CD14-positive monocyte (primary cell): Measurements from ENCODE around the gene RNF121. TPM values are rescaled to one million over a fixed set of nuclear protein-coding genes. Genes with fewer than 3 reads are reported as not detected.
A peak's percentile ranks its signal among the peaks of the same experiment; 100 is the strongest.

Experiments
- DNase-seq, 3 donors: peaks; one replicate each; pipeline ENCODE4 v3.0.0-alpha.2; 2011 to 2022
- H2AFZ ChIP-seq: 2 replicates; pipeline ENCODE4 v1.6.0; 2012; ENCODE audit warnings: mild to moderate bottlenecking, low read depth, low read length, inconsistent platforms; ENCODE audit not compliant: insufficient read depth, poor library complexity, severe bottlenecking
- H3K27ac ChIP-seq, 2 donors: 1 replicate in 1 of 2; 2 replicates in 1 of 2; pipeline ENCODE4 v1.5.1; 2012 to 2013; ENCODE audit warnings: low read length in 2 of 2, control low read depth in 1 of 2, inconsistent platforms in 1 of 2, low read depth in 1 of 2, mild to moderate bottlenecking in 1 of 2
- H3K27me3 ChIP-seq, 2 donors: one replicate each; pipeline versions ENCODE4 v1.6.0 to v1.6.1; 2011 to 2013; ENCODE audit warnings: low read length in 2 of 2; ENCODE audit not compliant: control insufficient read depth in 2 of 2, insufficient read depth in 2 of 2
- H3K36me3 ChIP-seq, 2 donors: replicated peaks in 1 of 2; 1 replicate in 1 of 2; 2 replicates in 1 of 2; pipeline versions ENCODE4 v1.5.1 to v1.6.1; 2012 to 2013; ENCODE audit warnings: low read length in 2 of 2, control low read depth in 1 of 2, inconsistent platforms in 1 of 2, mild to moderate bottlenecking in 1 of 2; ENCODE audit not compliant: insufficient read depth in 2 of 2, control insufficient read depth in 1 of 2
- H3K4me1 ChIP-seq, 2 donors: 1 replicate in 1 of 2; 2 replicates in 1 of 2; pipeline versions ENCODE4 v1.5.1 to v1.6.1; 2012 to 2013; ENCODE audit warnings: low read length in 2 of 2, control low read depth in 1 of 2, inconsistent platforms in 1 of 2, mild to moderate bottlenecking in 1 of 2, moderate library complexity in 1 of 2; ENCODE audit not compliant: insufficient read depth in 2 of 2, control insufficient read depth in 1 of 2
- H3K4me2 ChIP-seq: replicated peaks from 2 replicates; pipeline ENCODE3; 2012; ENCODE audit warnings: low read length, moderate library complexity, mild to moderate bottlenecking; ENCODE audit not compliant: poor library complexity, severe bottlenecking; ENCODE audit errors: extremely low read depth
- H3K4me3 ChIP-seq, 3 experiments: fragments of 200-600 bp in 1 of 3; sonication (generic) in 1 of 3; replicated peaks in 1 of 3; 1 replicate in 2 of 3; 2 replicates in 1 of 3; pipeline ENCODE4 v1.5.1; 2011 to 2013; ENCODE audit warnings: low read length in 3 of 3, mild to moderate bottlenecking in 3 of 3, control low read depth in 2 of 3, low read depth in 2 of 3, inconsistent platforms in 1 of 3, moderate library complexity in 1 of 3
- H3K79me2 ChIP-seq: 2 replicates; pipeline ENCODE4 v1.6.0; 2012; ENCODE audit warnings: mild to moderate bottlenecking, control low read depth, inconsistent platforms, low read length, moderate library complexity; ENCODE audit not compliant: insufficient read depth
- H3K9ac ChIP-seq: 2 replicates; pipeline ENCODE4 v1.6.0; 2017; ENCODE audit warnings: low read length, mild to moderate bottlenecking; ENCODE audit not compliant: insufficient read depth, poor library complexity, severe bottlenecking
- H3K9me3 ChIP-seq, 2 donors: replicated peaks in 1 of 2; 1 replicate in 1 of 2; 2 replicates in 1 of 2; pipeline versions ENCODE4 v1.5.1 to v1.6.1; 2012 to 2013; ENCODE audit warnings: low read length in 2 of 2, control low read depth in 1 of 2; ENCODE audit not compliant: control insufficient read depth in 1 of 2, insufficient read depth in 1 of 2
- H4K20me1 ChIP-seq: 2 replicates; pipeline ENCODE4 v1.6.0; 2012; ENCODE audit warnings: mild to moderate bottlenecking, low read length, control low read depth, moderate library complexity; ENCODE audit not compliant: insufficient read depth
- H3K27ac Mint-ChIP-seq, 7 donors: one replicate each; pipeline ENCODE4 v1.8.0; 2020; ENCODE audit warnings: mild to moderate bottlenecking in 7 of 7, mixed read lengths in 7 of 7, moderate library complexity in 6 of 7, inconsistent platforms in 2 of 7
- H3K27me3 Mint-ChIP-seq, 3 donors: one replicate each; pipeline ENCODE4 v1.8.0; 2021 to 2022; ENCODE audit warnings: low read depth in 3 of 3, mild to moderate bottlenecking in 3 of 3, mixed read lengths in 3 of 3, moderate library complexity in 3 of 3, inconsistent platforms in 1 of 3
- H3K36me3 Mint-ChIP-seq, 2 donors: one replicate each; pipeline ENCODE4 v1.8.0; 2020; ENCODE audit warnings: mixed read lengths in 2 of 2, inconsistent platforms in 1 of 2, mild to moderate bottlenecking in 1 of 2
- H3K4me1 Mint-ChIP-seq: one replicate; pipeline ENCODE4 v1.8.0; 2020; ENCODE audit warnings: mild to moderate bottlenecking, mixed read lengths
- H3K4me3 Mint-ChIP-seq, 2 donors: one replicate each; pipeline ENCODE4 v1.8.0; 2020; ENCODE audit warnings: mild to moderate bottlenecking in 2 of 2, mixed read lengths in 2 of 2, moderate library complexity in 1 of 2
- H3K9me3 Mint-ChIP-seq, 7 donors: one replicate each; pipeline ENCODE4 v1.8.0; 2020 to 2022; ENCODE audit warnings: mixed read lengths in 7 of 7, mild to moderate bottlenecking in 6 of 7, moderate library complexity in 6 of 7, inconsistent platforms in 2 of 7
- CTCF ChIP-seq: fragments of 200-600 bp; IDR thresholded peaks from one replicate; pipeline ENCODE4 v1.8.0; 2022; ENCODE audit warnings: antibody characterized with exemption, mild to moderate bottlenecking
- WGBS: methylation state at CpG from one replicate; pipeline ENCODE4 v1.1.5; 2013; ENCODE audit warnings: missing lambda C conversion rate; ENCODE audit not compliant: insufficient coverage; 5-methylcytosine and 5-hydroxymethylcytosine counted together
- intact Hi-C, 2 donors: fragments of 100-400 bp; cut with micrococcal nuclease; formaldehyde crosslinking; loops; one replicate each; pipeline versions ENCODE4 v1.15.0 to v1.15.1; 2023
- polyA plus RNA-seq, 3 donors: library from polyadenylated mRNA; depleted of rRNA in 1 of 3; unstranded in 2 of 3; stranded (reverse) in 1 of 3; fragments of 300-500 nt in 2 of 3; fragments of >200 nt in 1 of 3; fragmentation: Illumina TruSeq in 2 of 3; gene quantifications; 1 replicate in 2 of 3; 2 replicates in 1 of 3; pipeline ENCODE4 v1.2.3, GENCODE V29; 2012 to 2021

The RNF121 gene
- polyA plus RNA-seq, 3 donors: 7.7 to 25.2 (median 9.2) TPM

- no peaks in the 10 kb centered on the region for H3K27me3 Mint-ChIP-seq
- H3K36me3 Mint-ChIP-seq: peaks cover 34 to 48% of the 10 kb centered on the region in 2 donors
- no peaks in the 10 kb centered on the region for H3K9me3 Mint-ChIP-seq
- DNase-seq: no peak
- H3K27me3 ChIP-seq: no peaks in the 10 kb centered on the region
- 56% methylated on average over 2 of the region's 2 CpGs for WGBS
- H3K36me3 ChIP-seq: peaks cover 21 to 44% of the 10 kb centered on the region in 2 donors
- H3K9ac ChIP-seq: no peak overlapping the region
- H3K79me2 ChIP-seq: peaks cover 94% of the 10 kb centered on the region
- no peak for TF ChIP-seq CTCF
- peak overlapping the region in 1 of 2 donors; percentile 95 for H3K27ac ChIP-seq
- peaks cover 27% of the 10 kb centered on the region for H4K20me1 ChIP-seq
- peaks cover 6% of the 10 kb centered on the region for H3K4me1 Mint-ChIP-seq
- H3K9me3 ChIP-seq: no peaks in the 10 kb centered on the region
- peaks cover 33 to 43% of the 10 kb centered on the region in 2 donors for H3K4me1 ChIP-seq
- no peak overlapping the region for H3K4me3 ChIP-seq
- H3K4me3 Mint-ChIP-seq: peak overlapping the region in 1 of 2 donors; percentile 2
- H3K4me2 ChIP-seq: peak overlapping the region; percentile 93
- H2AFZ ChIP-seq: no peak overlapping the region
- H3K27ac Mint-ChIP-seq: peak overlapping the region in 1 of 7 donors; percentile 49
- intact Hi-C loops: no loop called here
These were observed 109.6 kb downstream of the RNF121 start for GRCh38 chr11:72038491-72038890.

DNA sequence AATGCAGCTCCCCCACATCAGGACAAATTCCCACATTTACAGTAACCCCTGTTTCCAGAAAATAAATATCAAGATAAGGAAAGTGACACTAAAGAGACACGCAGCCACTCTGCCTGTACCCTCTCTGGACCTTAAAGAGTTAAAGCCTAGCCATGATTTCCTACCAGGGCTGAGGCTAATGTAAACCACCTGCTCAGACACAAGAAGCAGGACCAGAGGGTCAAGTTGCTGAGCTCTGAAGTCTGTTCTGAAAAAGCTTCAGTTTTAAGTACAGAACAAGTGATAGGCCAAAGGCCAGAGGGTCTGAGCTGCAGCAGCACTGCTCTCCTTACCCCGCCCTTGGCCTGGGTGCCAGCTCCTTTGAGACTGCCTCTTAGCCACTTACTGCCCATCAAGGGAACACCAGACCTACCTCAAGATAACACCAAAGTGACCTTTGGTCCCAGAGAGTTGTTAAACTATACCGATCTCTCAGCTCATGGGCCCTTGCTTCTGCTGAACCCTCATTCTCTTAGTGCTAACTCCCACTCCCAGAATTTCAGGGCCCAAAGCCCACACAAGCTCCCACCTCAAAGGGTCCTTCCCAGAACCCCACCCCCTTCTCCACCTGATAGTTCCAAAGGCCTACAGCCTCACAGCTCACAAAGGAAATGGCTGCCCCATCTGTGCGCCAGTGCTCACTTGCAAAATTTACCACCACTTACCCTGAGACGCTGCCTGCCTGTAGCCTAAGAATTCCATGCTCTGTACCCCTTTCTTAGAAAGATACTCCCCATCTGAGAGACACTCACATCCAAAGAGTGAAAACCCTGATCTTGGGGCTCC, 110.4 kb downstream of the RNF121 start:
- WGBS: 41% methylated on average over 5 of the region's 5 CpGs
- Mint-ChIP-seq H3K9me3 (no peaks in the 10 kb centered on the region), H3K27me3 (no peaks in the 10 kb centered on the region), H3K36me3 (peaks cover 28 to 41% of the 10 kb centered on the region in 2 donors), H3K27ac (no peak overlapping the region), H3K4me3 (no peak overlapping the region), H3K4me1 (peaks cover 6% of the 10 kb centered on the region)
- intact Hi-C loops: no loop called here
- TF ChIP-seq CTCF: no peak
- no peak for DNase-seq
- peaks cover 27% of the 10 kb centered on the region for H4K20me1 ChIP-seq
- peak overlapping the region; percentile 97 for H2AFZ ChIP-seq
- no peaks in the 10 kb centered on the region for H3K27me3 ChIP-seq
- peak overlapping the region in 1 of 2 donors; percentile 95 for H3K27ac ChIP-seq
- H3K9me3 ChIP-seq: no peaks in the 10 kb centered on the region
- H3K4me1 ChIP-seq: peaks cover 33 to 42% of the 10 kb centered on the region in 2 donors
- peak overlapping the region; percentile 93 for H3K4me2 ChIP-seq
- peak overlapping the region in 1 of 3 experiments; percentile 89 for H3K4me3 ChIP-seq
- H3K9ac ChIP-seq: peak overlapping the region; percentile 82
- peaks cover 14 to 44% of the 10 kb centered on the region in 2 donors for H3K36me3 ChIP-seq
- H3K79me2 ChIP-seq: peaks cover 94% of the 10 kb centered on the region
